ENCODE measurements around the gene ZNF90.

DNA sequence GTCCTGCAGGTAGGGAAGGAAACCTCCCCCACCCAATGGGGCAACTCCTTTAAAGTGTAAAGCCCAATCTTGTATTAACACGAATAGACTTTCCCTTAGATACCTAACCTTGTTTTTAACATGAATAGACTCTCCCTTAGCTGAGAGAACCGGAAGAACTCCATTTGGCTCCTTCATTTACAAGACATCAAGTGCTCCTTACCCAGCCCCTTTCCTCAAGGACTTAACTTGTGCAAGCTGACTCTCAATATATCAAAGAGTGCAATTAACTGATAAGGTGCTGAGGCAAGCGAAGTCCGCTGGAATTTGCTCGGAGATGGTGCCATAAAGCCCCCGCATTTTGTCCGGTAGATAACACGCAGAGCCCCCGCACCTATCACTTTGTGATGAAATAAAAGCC lies 9.9 kb upstream of the ZNF90 start:
- TF ChIP-seq, protein P1, sequence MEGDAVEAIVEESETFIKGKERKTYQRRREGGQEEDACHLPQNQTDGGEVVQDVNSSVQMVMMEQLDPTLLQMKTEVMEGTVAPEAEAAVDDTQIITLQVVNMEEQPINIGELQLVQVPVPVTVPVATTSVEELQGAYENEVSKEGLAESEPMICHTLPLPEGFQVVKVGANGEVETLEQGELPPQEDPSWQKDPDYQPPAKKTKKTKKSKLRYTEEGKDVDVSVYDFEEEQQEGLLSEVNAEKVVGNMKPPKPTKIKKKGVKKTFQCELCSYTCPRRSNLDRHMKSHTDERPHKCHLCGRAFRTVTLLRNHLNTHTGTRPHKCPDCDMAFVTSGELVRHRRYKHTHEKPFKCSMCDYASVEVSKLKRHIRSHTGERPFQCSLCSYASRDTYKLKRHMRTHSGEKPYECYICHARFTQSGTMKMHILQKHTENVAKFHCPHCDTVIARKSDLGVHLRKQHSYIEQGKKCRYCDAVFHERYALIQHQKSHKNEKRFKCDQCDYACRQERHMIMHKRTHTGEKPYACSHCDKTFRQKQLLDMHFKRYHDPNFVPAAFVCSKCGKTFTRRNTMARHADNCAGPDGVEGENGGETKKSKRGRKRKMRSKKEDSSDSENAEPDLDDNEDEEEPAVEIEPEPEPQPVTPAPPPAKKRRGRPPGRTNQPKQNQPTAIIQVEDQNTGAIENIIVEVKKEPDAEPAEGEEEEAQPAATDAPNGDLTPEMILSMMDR (IDR thresholded peaks at IDR 0.05; ENCODE audit: extremely low read depth in 1 of 2, insufficient read depth in 1 of 2, low read depth in 1 of 2, low read length in 2 of 2): no peak
- TF ChIP-seq POLR2A (IDR thresholded peaks at IDR 0.05; ENCODE audit: low read depth, low read length) (no peak), EZH2 (IDR thresholded peaks at IDR 0.05; ENCODE audit: borderline replicate concordance, low read depth, low read length, severe bottlenecking) (no peak), MYC (IDR thresholded peaks at IDR 0.05; ENCODE audit: low read depth, low read length) (no peak)
